ENCODE data around the gene ZFAND6.

GRCh38 chr15:80180468-80180867 lies 121.0 kb downstream of the ZFAND6 start:
- no peak for TF ChIP-seq CTCF (IDR thresholded peaks at IDR 0.05)
- TF ChIP-seq POLR2A (IDR thresholded peaks at IDR 0.05) = no peak
- TF ChIP-seq POLR2AphosphoS5 (IDR thresholded peaks at IDR 0.05) = no peak

All from prostate gland (tissue), 2 donors.